HG03342 (cell line): Measurements from ENCODE around the gene CENPX.

Source experiments
- ATAC-seq: cut with Tn5 transposase; IDR thresholded peaks from one replicate; pipeline ENCODE4 v1.9.1; 2021; ENCODE audit warnings: mild to moderate bottlenecking, moderate library complexity; ENCODE audit not compliant: unreplicated experiment

The CENPX gene

DNA sequence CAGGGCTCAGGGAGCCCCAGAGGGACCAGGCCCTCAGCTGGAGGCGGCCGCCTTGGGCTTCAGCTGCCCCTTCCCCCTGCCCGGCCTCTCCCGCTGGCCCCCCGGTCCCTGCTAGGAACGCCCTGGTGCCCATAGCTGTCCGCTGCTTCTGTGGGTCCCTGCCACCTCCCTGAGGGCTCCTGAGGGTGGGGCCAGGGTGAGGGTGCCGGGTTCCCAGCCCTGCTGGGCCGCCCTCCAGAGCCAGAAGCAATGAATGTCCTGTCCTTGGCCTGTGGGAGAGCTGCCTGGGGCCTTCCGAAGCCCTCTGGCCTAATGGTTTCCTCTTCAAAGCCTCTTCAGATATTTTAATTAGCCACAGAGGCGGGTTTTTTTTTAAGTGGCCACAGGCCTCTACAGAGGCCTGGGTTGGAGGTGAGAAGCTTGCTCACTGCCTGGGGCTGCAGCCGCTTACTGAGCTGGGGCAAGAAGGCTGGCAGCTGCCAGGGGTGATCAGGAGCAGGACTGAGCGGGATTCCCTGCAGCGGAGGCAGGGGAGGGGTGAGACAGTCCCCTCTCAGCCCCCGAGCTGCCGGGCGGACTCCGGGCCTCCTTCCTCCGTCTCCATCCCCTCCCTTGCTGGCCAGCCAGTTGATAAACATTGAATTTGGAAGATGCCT is 9.9 kb downstream of the CENPX start:
- no peak for ATAC-seq

DNA sequence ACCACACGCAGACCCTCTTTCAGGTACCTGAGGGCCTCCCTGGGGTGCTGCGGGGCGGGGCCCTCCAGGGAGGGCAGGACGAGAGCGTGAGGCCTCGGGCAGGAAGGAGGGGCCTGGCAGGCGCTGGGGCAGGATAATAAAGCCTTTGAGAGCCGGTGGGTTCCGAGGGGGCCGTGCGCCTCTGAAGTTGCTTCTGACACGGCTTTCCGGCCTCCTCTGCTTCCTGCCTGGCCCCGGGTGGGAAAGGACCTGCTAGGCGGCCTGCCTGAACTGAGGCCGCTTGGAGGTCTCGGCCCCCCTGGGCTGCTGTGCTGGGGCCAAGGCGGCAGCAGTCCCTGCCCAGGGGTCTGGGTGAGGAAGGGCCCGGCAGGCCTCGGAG is 10.4 kb downstream of the CENPX start:
- no peak for ATAC-seq

DNA sequence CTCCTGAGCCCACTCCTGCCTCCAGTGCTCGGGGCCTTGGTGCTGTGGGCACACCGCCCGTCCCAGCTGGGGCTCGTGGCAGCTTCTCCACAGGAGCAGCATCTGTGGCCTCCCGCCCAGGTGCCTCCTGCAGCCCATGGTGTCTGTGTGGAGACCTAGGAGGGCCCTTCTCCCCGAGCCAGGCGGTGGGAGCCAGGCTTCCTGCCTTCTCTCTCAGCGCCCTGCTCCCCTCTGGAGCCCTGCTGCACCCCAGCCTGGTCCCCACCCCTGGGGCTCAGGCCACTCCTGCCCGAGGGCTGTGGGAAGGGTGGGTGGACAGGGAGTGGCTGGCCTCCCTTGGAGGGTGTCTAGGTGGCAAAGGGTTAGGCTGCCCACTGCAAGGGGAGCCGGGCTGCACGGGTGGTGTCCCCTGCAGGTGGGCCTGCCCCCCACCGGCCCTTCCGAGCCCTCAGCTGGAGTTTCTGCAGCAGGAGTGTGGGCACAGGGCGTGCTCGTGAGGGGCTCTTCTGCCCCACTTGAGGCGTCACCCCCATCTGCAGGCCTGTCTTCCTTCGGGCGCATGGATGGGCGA is 11.0 kb downstream of the CENPX start:
- ATAC-seq = no peak

DNA sequence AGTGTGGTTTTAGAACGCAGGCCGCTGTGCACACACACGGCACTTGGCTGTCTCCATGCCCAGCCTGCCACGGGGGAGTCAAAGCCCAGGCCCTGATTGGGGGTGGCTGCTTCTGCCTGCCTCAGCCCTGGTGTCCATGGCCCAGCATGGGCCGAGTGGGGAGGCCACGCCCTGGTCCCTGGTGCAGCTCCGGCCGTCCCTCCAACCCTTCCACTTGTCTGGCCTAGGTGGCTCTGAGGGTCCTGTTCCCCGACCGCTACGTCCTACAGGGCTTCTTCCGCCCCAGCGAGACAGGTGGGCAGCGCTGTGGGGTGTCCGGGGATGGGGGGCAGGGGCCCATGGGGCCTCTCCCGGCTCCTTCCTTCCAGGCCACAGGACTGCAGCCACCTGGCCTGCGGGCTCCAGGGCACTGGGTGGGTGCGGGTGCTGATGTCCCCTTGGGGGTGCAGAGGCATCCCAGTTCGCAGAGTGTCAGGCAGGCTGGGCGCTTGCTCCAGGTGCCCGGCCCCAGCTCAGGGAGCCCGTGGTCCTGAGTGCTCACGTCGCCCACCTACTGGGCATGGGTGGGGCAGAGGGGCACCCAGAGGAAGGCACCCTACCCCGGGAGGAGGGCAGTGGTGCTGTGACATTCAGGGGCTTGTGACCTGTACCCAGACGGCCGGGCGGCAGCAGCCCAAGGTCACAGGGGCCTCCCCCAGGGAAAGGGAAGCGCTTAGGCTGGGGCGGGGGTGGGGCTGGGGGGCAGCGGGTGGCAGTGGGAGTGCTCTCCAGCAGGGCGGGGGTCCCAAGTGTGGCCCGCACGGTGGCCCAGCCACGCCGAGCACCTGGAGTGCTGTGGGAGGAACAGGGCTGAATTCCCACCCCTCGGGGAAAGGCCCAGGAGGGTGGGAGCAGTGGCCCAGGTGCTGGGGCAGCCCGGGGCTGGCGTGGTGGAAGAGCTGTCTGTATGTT is 11.8 kb downstream of the CENPX start:
- ATAC-seq = no peak

DNA sequence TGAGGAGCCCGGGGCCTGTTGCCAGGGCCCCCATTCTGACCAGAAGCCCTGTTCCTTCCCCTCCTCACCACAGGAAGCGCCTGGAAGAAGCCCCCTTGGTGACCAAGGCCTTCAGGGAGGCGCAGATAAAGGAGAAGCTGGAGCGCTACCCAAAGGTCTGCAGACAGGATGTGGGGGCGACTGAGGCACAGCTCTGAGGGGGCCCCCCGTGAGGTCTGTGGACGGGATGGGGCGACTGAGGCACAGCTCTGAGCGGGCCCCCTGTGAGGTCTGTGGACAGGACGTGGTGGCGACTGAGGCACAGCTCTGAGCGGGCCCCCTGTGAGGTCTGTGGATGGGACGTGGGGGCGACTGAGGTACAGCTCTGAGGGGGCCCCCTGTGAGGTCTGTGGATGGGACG is 13.3 kb downstream of the CENPX start:
- ATAC-seq = no peak

DNA sequence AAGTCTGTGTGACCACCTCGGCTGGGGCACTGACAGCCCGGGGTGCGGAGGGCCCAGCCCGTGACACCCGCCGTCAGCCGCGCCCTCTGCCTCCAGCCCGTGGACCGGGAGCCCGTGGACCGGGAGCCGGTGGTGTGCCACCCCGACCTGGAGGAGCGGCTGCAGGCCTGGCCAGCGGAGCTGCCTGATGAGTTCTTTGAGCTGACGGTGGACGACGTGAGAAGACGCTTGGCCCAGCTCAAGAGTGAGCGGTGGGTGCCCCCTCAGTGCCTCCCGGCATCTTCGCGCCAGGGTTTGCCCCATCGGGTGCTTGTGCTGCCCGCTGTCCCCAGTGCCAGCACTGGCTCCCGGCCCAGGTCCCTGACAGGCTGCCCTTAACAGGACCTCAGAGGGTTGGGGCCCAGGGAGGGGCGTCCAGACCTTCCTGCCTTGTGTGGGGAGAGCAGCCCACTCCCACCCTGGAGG is 13.7 kb downstream of the CENPX start:
- no peak for ATAC-seq

DNA sequence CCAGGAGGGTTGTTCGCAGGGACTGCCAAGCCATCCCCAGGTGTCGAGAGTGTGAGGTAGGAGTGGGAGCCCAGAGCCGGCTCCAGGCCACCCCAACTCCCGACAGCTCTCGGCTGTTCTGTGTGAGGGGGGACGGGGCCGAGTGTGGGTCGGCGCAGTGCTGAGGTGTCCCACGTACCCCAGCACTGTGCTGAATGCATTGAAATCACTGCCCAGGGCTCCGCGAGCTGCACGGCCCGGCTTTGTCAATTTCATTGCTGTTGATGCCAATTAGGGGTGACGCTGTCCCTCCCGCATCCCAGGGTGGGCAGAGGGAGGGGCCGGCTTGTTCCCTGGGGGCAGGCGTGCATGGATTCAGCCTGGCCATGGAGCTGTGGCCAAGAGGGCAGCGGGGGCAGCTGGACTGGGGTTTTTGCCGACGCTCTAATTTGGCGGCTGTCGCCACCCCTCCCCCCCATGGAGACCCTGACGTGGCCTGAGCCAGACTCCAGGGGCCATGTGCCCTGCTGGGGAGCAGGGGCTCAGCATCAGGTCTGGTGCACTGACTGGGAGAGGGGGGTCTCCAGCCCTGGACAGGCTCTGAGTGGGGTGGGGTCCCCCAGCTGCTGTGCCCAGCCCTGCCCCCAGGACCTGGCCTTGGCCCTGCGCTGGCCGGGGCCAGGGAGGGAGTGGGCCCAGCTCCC is 14.3 kb downstream of the CENPX start:
- ATAC-seq = no peak

DNA sequence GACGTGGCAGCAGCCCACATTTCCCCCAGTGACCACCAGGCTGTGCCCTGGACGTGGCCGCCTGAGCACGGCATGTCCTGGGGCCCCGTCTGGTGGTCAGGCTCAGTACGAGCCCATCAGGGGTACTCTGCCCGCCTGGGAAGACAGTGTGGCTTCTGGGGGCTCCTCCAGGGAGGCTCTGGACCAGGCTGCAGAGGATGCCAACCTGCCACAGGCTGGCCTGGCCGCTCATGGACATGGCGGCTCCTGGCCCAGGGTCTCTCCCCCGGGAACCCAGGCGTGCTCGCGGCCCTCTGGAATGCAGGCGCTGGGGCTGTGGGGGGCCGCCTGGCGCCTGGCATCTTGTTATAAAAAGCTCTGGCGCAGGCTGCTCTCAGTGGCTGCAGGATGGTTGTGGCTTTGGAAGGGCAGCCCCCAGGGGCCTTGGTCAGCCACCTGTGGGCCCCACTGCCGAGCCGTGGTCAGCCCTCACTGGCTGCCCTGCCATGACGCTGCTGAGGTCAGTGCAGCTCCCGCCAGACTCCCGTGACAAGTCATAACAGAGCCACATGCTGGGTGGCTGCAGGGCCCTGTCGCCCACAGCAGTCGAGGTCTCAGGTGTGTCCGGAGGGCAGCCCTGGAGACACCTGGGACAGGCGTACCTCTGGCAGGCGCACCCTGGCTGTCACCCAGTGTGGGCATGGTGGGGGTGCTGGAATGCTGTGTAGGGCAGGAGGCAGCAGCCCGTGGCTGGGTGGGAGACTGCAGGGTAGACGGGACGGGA is 15.0 kb downstream of the CENPX start:
- no peak for ATAC-seq

DNA sequence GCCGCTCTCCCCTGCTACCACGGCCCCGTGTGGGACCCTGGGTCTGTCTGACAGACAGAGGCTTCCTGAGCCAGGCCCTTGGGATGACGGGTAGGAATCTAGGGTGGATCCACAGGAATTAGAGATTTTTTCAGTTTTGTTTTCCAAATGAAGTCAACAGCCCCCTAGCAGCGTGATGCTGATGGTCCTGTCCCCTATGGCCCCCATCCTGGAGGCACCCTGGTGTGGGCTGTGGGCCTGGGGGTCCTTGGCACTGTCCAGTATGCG is 15.5 kb downstream of the CENPX start:
- ATAC-seq = no peak

DNA sequence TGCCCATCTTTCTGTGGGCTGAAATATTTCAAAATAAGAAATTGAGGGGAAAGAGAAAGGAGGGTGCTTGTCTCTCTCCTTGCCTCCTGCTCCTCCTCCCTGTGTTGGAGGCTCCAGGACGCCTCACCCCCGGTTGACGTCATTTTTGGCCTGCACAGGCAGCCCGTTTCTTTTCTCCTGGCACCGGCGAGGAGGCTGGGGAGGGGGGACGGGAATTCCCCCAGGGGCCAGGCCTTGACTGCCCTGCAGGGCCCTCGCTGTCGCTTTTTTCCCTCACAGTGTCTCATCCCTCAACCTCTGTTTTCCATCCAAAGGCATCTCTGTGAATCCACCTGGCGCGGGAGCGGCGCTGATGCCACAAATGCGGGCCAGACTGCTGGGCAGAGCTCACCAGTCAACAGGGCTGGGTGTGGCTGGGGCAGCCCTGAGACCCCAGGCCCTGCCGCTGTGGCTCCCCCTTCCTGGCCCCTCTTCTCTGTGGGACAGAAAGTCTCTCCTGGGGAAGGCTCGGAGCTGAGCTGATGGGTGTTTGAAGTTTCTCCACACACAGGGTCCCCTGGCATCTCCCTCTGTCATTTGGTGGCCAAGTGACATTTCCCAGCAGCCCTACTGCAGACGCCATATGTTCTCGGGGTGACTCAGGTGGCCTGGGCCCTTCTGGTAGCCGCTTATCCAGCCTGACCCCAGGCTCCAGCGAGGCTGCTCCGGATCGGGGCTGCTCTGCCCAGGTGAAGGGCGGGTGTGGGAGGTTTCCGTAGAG is 16.0 kb downstream of the CENPX start:
- no peak for ATAC-seq

DNA sequence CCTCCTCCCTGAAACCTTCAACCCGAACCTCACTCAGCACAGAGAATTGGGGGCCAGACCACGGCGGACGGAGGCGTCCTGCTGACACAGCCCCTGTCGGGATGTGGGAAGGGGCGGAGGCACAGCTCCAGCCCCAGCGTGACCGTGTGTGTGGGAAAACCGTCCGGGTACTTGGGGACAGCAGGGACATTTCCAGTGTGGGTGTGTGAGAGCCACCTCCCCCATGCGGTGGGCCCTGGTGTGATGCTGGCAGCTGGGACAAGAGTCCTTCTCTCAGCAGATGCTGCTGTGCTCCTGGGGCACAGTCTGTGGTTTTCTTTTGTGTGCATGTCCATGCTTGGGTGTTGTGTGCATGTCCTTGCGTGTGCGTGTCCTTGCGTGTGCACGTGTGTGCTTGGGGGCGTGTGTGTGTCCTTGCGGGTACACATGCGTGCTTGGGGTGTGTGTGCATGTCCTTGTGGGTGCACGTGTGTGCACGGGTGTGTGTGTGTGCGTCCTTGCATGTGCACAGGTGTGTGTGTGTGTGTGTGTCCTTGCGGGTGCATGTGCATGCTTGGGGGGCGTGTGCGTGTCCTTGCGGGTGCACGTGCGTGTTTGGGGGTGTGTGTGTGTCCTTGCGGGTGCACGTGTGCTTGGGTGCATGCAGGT is 16.9 kb downstream of the CENPX start:
- no peak for ATAC-seq

DNA sequence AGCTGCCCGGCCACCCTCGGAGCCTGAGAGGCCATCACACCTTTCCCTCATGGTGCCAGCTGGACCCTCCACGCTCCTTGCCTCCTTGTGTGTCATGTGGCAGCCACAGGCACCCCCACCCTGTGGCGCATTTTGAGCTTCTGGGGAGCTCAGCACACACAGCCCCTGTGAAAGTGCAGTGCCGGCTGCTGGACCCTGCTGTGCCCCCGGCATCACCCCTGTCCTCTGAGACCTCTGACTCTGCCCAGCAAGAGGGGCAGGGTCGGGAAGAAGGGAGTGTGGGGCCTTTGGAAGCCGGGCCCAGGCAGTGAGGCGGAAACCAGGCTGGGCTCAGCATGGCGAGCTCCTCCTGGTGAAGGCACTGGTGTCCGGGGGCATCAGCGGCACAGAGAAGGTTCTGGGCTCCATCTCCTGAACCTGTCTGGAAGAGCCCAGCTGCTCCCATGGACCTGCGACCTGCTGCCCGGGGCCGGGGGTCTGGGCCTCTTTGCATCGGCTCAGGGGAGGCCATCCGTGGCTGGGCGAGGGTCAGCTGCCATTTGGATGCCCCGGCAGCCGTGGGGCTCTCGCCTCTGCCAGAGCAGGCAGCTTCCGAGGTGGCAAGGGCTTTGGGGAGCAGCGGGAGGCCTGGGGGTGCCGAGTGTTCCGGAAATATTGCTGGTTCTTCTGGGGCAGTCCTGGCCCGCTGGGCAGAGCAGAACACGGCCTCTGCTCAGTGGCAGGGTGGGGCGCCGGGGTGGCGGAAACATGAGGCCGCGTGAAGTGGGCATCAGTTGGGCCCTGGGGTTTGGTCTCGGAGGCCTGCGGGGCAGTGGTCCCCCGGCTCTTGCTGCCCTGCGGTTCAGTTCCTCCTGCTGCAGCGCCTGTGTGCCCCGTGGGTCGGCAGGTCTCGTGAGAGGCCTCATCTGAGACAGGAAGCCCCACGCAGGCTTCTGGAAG is 17.9 kb downstream of the CENPX start:
- no peak for ATAC-seq

DNA sequence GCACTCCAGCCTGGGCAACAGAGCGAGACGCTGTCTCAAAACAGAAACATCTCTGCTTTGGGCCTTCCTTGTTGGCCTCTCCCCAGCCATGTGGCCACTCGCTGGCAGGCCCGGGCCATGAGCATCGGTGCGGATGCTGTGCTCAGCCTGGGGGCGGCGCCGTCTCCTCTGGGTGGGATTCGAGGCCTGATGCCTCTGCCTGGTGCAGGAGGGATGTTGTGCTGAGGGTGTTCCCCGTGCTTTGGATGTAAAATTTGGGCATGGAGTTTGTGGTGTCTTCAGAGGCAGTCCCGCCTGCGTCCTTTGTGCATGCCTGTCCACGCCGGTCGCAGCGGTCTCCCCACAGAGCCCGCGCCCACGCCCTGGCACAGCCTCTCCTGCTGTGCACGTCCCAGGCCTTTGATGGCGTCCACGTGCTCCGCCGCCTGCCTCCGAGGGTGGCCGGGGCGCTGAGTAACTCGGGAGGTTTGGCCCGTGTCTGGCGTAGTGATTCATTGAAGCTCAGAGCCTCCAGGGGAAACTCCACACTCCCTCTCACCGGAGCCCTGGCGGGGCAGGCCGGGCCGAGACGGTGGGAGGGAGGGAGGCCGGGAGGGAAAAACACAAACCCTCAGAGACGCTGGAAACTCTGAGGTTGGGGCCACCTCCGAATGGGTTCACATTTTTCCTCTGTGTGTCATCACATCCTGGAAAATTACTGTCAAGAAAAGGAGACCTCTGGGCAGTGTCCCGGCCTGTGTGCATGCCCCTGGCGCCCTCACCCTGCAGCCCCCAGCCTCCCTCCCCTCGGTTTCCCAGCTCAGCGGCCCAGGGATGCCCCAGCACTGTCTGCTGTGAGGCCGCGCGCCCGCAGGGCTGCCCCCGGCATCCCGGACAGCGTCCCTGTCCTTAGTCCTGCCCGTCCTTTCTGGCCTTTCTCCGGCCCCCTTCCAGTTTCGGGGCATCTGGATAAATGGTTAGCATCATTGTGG is 19.0 kb downstream of the CENPX start:
- ATAC-seq = no peak

DNA sequence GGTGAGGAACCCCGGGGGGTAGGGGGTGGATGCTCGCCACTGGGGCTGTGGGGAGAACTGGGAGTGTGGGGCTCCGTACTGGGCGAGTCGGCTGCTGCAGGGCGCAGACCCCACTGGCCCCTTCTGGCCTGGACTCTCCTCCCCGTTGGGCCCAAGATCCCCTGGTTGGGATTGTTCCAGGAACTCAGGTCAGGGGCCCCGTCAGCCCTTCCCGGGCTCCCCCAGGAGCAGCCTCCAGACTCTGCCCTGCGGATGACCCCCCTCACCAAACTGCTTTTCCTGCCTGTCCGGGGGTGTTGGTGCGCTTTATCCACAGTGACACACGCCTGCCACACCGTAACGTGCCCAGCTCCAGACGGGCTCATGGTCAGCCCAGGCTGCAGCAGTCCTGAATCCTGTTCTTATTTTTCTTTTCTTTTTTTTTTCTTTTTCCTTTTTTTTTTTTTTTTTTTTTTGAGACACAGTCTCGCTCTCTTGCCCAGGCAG is 21.1 kb downstream of the CENPX start:
- ATAC-seq = no peak

DNA sequence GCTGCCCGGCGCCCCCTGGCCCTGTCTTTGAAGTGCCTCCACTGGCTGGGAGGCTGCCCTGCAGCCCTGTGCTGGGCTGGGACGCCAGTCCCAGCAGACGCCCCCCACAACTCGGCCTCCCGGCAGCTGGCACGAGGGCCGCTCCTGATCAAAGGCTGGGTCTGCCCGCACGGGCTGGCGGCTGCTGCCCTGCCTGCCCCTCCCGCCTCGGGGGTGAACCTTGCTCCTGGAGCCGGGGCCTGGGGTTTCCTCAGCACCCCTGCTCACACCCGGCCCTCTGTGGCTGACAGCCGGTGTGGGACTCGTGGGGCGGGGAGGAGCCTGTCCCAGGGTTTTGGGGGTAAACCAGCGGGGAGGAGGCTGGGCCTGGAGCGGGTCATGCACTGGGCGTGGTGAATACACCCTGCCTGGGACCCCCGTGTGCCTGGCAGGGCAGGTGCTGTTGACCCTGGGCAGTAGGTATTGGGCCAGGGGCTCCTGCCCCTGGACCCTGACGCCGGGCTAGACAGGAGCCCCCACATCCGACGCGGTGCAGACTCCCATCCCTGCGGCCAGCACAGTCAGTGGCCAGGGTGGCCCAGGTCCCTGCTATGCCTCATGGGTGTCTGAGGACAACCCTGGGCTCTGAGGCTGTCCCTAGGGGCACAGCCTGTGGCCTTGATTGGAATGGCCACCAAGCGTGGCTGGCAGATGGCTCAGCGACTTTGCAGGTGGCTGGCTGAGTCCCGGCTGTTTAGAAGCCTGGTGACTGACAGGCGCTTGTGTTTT is 21.7 kb downstream of the CENPX start:
- ATAC-seq = no peak

DNA sequence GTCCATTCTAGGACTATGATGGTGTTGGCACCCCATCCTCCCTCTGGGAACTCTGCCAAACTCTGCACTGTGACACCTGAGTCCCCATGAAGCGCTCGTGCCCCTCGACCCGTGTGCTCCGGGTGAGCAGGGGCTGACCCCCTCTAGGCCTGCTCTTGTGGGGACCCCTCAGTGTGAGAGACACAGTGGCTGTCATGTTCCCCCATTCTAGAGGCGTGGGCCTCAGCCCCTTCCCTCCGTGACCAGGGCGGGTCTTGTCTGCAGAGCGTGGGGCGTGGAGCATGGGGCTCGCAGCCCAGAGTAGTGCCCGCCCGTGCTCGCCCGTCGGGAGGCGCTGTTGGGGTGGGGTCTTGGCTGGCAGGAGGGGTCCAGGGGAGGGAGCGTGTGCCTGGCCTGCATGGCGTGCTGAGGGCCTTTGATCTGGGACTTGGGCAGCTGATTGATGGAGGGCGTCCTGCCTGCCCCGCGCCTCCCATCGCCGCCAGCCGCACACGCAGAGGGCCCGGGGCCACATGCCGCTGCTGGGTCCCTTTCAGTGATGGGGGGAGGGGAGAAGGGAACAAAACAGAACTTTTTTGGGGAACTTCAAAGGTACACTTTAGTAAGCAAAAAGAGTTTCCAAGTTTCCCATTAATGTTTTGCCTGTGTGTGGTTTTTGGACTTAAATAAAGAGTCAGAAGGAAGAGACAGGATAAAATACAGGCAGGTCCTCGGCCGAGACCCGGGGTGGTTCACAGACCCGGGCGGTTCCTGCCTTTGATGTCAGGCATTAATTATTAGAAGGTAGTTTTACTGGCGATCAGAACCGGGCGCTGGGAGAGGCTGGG is 22.5 kb downstream of the CENPX start:
- no peak for ATAC-seq
